Right forelimb (tissue), 1 donor: ENCODE results near the gene TBC1D25.
A peak's percentile ranks its signal among the peaks of the same experiment; 100 is the strongest.

Source experiments
- DNase-seq: peaks from one replicate; pipeline ENCODE4 v3.0.0-alpha.2; 2018

TBC1D25 gene

GRCh38 chrX:48539345-48540027 is at the start of gene TBC1D25:
TBC1D25 (plus strand) TSS chrX:48539714; CDS start chrX:48539798, 84 bp downstream.
- peak; percentile 94 for DNase-seq

- DNase-seq: no peak
These were observed 49.6 kb upstream of the TBC1D25 start for GRCh38 chrX:48489892-48490291.

- no peak for DNase-seq
These were observed 48.9 kb upstream of the TBC1D25 start for GRCh38 chrX:48490661-48491060.

GRCh38 chrX:48491809-48492208 is 47.7 kb upstream of the TBC1D25 start:
- no peak for DNase-seq

GRCh38 chrX:48492293-48492910 is 47.1 kb upstream of the TBC1D25 start:
- no peak for DNase-seq

GRCh38 chrX:48493890-48494364 is 45.6 kb upstream of the TBC1D25 start:
- no peak for DNase-seq

GRCh38 chrX:48496660-48497059 is 42.9 kb upstream of the TBC1D25 start:
- DNase-seq: no peak

- no peak for DNase-seq
These were observed 41.6 kb upstream of the TBC1D25 start for GRCh38 chrX:48497871-48498270.

GRCh38 chrX:48498374-48498809 is 41.1 kb upstream of the TBC1D25 start:
- DNase-seq: no peak

GRCh38 chrX:48504261-48504660 is 35.3 kb upstream of the TBC1D25 start:
- DNase-seq: no peak

GRCh38 chrX:48505481-48505880 is 34.0 kb upstream of the TBC1D25 start:
- DNase-seq: no peak

- DNase-seq: no peak
These were observed 32.3 kb upstream of the TBC1D25 start for GRCh38 chrX:48507246-48507645.

- peak; percentile 79 for DNase-seq
These were observed 30.9 kb upstream of the TBC1D25 start, which contains the start of gene PORCN for GRCh38 chrX:48508400-48509244. PORCN (plus strand) TSS chrX:48508992; CDS start chrX:48509821, 829 bp downstream.

GRCh38 chrX:48509245-48509590 is 30.3 kb upstream of the TBC1D25 start:
- DNase-seq: no peak

- no peak for DNase-seq
These were observed 29.9 kb upstream of the TBC1D25 start for GRCh38 chrX:48509619-48510018.

- DNase-seq: no peak
These were observed 28.0 kb upstream of the TBC1D25 start for GRCh38 chrX:48511560-48511959.

- no peak for DNase-seq
These were observed 27.1 kb upstream of the TBC1D25 start for GRCh38 chrX:48512371-48512935.

- no peak for DNase-seq
These were observed 25.8 kb upstream of the TBC1D25 start for GRCh38 chrX:48513670-48514069.

- DNase-seq: no peak
These were observed 25.2 kb upstream of the TBC1D25 start for GRCh38 chrX:48514126-48514806.

- no peak for DNase-seq
These were observed 24.6 kb upstream of the TBC1D25 start for GRCh38 chrX:48514868-48515460.

- no peak for DNase-seq
These were observed 23.7 kb upstream of the TBC1D25 start for GRCh38 chrX:48515842-48516241.

GRCh38 chrX:48516285-48516684 is 23.2 kb upstream of the TBC1D25 start:
- no peak for DNase-seq
